ENCODE results near the gene PCSK2.

The PCSK2 gene

DNA sequence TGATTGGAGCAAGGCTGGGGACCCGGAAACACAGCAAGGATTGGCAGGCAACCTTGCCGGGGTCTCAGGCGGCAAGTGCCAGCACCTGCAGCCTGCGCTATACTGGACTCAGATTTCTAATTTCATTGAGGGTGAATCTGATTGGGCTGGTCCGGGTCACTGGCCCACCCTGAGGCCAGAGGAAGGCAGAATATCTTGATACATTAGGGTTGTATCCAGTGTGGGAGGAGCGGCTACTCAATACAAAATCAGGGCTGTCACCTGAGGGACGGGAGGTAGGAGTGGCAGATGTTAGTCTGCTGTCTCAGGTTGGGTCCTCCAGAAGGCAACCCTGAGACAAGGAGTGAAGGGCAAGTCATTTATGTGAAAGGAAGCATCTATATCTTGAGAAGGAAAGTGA, 263.7 kb downstream of the PCSK2 start:
- no peak for DNase-seq

DNA sequence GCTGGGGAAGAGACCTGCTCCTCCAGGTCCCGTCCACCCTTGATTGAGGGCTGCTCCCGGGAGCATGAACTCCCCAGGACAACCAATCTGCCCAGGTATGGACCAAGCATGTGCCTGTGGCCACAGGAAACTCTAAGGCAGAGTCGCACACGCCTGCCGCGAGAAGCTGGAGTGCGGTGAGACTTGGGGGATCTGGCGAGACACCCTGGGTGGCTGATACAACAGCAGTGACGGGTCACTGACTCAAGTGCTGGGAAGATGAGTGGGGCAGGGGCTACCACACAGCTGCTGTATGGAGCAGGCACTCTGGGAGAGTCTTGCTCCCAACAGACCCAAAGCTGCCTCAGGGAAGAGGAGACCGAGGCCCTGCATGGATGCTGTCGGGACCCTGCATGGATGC, 264.2 kb downstream of the PCSK2 start:
- DNase-seq, result no peak

DNA sequence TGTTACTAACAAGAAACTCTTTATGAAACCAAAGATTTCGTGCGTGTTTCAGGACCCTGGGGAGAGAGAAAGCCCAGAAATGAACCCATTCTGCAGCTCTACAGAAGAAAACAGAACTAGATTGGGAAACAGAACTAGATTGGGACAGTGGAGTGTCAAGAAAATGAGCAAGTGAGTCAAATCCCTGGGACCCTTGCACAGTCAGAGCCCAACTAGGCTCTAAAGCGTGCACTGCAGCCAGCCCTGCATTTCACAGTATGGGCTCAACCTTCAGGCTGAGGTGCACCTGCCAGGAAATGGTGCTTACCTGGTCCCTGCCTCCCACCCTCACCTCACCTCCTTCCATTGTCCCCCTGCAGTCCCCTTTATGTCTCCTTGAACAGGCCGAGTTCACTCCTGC, 264.6 kb downstream of the PCSK2 start:
- no peak for DNase-seq

DNA sequence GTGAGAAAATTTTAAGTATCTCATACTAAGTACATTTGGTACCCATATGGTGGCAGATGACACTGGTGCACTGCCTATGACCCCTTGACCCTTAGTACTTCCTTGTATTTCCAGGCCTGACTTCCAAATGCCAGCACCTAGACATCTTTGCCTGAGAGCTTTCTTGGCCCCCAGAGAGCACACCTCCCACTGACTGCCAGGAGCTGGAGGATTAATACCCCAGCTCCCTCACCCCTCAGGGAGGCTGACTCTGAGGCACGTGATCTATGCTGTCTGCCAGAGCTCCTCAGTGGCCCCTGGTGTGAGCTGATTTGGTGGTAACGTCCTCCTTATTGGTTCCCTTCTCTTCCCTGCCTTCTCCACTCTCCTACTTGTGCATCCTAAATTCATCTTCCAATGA, 266.3 kb downstream of the PCSK2 start:
- no peak for DNase-seq

DNA sequence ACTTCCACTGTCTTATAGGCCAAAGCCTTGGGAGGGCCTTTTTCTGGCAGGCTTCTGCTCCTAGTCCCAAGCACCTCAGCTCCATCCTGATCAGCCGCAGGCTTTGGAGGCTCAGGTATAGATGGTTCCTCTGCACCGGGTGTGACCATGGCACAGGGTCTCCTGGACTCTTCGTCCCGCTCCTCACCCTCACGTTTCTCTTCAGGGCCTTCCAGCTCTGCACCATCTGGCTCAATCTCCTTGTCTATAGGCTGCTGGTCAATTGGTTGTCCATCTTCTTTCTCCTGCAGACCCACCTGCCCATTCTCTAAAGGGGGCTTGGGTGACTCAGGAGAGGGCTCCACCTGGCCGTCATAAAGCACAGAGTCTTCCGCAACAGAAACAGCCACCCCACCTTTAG, 267.4 kb downstream of the PCSK2 start:
- no peak for DNase-seq

DNA sequence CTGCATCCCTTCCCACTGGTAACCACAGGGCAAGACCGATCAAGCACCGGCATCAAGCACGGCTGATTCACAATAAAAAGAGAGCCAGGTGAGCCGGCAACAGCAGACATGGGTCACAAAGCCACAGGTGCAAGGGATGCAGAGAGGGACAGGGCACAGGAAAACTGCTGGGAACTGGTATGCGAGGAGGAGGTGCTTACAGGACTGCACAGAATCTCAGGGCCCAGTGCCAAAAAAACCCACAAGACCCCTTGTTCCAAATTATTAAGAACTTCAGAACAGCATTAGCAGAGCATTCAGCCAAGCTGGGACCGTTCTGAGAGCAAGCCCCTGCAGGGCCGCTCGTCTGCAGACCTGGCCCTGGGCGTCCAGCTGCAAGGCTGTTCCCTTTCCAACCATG, 269.0 kb downstream of the PCSK2 start:
- DNase-seq, result no peak

DNA sequence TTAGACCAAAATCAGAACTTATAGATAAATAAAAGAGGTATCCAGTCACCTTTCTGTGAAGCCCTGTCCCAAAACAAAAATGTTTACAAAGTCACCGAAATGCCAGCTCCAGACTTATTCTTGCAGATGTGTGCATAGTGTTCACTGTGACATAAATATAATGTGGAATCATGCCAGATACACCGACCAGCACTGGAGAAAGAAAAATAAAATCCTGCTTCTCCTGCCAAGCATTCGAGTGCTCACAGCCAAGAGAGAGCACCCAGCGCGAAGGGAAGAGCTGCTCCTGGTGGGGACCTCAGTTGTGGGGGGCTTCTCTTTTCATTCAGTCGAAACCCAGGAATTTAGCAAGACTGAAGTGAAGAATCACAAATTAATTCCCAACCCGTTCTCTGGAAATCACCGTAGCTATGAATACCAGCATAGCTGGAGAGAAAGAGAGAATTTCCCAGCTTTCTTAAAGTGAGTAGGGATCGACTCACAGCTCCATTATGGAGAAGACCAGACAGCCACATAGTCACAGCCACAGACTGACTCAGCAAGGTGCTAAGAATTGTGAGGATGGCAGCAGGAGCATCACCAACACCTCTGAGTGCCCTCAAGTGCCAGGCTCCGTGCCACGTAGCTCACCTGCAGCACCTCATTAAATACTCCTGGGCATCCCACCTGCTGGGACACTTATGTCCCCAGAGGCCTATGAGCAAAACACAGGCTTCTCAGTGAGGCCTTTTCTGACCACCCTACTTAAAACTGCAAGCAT, 271.2 kb downstream of the PCSK2 start:
- no peak for DNase-seq

DNA sequence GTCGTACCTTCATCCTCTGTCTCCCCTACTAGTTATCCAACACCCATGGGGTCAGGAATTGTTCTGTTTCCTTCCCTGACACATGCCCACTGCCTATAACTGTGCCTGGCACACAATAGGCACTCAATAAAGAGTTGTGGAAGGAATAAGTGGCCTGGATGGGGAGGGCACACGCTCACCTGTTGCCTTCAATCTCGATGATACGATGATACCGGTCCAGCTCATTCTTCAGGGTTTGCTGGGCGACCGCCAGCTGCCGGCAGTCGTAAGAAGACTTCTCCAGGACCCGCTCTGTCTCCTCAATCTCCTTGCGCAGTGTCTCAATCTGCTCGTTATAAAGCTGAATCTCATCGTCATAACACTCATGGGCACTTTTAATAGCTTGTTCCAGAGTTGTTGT, 271.8 kb downstream of the PCSK2 start:
- no peak for DNase-seq

DNA sequence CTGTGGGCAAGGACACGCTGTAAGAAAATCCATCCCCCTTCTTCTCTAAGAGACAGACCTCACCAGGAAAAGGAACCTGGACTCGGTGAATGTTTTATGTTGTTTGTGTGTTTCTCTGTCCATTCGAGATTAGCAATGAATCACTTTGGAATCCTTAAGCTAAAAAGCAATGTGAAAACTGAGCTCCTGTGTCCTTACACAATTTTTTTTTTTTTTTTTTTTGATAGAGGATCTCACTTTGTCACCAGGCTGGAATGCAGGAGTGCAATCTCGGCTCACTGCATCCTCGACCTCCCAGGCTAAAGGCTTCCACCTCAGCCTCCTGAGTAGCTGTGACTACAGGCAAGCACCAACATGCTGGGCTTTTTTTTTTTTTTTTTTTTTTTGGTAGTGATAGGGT, 272.2 kb downstream of the PCSK2 start:
- DNase-seq, result no peak

DNA sequence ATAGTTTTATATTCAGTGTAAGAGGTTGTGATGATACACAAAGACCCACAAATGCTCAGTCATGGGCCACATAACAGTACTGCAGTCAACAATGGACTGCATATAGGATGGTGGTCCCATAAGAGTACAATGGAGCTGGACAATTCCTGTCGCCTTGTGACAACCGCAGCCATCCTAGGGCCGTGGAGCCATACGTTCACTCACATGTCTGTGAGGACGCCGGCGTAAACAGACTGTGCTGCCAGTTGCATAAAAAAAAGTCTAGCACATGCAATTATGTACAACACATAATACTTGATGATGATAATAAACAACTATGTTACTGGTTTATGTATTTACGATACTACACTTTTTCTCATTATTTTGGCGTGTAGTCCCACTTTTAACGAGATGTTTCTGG, 273.4 kb downstream of the PCSK2 start:
- no peak for DNase-seq

DNA sequence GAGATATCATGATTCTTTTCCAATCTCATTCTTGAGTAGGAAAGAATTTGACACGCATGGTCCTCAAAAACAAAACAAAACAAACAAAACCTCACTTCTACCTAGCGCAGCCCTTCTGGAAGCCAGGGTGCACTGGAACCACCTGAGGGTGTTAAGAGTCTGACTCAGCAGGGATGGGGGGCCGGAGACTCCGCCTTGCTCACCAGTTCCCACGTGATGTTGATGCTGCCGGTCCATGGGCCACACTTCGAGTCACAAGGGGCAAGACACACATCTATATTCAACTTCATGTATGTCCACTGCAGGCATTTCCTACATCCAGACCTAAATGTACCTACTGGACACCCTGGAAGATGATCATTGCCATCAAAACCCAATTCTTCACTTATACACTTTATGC, 274.0 kb downstream of the PCSK2 start:
- no peak for DNase-seq

DNA sequence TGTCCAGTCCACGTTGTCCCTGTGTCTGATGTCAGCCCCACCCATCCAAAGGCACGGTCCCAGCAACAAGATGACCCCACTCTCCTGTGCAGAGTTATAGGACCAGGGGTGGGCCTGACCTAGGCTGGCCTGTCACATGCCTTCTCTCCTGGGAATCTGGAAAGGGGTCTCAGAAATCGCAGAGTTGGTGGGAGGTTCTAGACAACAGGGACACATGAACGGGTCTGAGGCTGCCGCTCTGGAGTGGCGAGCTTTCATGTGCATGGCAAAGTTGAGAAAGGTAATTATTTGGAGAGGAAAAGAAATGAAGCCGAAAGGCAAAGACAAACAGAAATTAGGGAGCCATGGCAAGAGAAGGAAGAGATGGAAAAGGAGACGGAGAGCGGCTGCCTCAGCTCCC, 274.9 kb downstream of the PCSK2 start:
- no peak for DNase-seq

DNA sequence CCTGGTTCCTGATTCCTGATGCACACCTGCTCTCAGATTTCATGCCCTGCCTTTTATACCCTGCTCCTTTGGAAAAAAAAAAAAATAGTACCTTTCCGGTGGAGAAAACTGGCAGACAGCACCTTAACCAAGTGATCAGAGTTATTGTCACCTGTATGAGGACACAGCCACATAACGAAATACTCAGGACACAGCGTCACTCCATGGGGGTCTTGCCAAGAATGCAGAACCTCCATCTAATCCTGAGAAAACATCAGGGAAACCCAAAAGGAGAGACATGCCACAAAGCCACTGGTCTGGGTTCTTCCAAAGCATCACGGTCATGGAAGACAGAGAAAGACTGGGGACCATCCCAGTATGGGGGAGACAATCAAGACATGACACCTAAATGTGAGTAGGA, 275.3 kb downstream of the PCSK2 start:
- no peak for DNase-seq

DNA sequence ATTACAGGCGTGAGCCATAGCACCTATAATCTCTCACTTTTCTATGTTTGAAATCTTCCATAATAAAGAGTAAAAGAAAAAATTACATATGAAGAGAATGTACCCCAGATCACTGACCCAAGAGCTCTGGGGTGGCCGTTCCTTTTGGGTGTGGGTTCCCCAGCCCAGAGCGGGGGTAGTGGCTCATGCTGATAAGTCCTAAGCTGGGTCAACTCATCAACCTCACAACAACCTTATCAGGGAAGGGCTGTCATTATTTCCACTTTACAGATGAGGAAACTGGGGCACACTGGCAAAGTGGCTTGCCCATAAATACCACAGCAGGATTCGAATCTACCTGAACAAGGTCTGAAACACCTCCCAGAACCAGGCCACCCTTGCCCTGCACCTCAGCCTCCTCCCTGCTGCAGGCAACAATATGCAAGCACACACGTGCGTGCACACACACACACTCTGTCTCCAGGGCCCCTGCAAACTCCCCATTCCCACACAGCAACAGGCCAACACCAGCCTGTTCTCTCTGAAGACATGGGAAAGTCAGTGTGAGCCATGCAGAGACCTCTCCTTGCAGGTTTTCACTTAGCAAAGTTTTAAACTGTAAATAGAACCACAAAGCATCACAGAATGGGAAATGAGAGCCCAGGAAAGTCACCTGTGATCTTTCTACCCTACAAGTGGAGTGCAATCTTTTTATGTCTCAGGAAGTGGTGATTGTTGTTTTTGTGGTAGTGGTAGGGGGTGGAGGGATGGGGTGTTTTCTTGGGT, 276.6 kb downstream of the PCSK2 start:
- DNase-seq, result no peak

DNA sequence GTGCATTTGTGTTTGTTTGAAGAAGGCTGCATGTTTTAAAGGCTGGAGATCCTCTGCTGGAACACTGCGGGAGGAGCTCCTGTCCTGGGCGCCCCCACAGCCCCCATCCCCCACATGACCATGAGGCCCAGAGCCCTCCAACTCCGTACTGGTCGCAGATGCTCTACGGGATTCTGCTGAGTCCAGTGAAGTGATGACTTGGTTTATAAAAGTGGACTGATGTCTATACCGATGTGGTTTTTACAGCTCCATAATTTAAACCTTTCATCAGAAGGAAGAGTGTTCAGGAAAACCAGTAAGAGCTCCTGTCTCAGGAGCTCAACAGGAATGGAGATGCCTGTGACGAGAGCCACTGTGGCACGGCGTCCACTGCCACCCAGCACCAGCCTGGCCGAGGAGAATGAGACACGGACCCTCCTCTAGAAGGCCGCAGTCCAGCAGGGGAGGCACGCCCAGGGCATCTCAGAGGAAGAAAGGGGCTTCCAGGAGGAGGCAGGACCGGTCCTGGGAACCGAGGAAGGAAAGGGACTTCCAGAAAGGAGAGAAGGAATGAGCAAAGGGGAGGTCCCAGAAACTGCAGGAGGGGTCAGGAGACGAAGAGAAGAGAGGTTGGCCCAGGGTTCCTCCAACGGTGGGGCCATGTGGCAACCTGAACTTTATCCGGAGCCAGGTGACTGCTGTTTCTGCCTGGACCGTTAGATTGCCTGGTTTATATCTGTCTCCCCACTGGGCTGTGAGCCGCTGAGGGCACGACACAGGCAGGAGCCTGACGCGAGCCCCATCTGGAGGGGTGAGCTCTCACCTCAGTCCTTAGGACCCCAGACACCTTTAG, 277.4 kb downstream of the PCSK2 start:
- DNase-seq, result no peak

DNA sequence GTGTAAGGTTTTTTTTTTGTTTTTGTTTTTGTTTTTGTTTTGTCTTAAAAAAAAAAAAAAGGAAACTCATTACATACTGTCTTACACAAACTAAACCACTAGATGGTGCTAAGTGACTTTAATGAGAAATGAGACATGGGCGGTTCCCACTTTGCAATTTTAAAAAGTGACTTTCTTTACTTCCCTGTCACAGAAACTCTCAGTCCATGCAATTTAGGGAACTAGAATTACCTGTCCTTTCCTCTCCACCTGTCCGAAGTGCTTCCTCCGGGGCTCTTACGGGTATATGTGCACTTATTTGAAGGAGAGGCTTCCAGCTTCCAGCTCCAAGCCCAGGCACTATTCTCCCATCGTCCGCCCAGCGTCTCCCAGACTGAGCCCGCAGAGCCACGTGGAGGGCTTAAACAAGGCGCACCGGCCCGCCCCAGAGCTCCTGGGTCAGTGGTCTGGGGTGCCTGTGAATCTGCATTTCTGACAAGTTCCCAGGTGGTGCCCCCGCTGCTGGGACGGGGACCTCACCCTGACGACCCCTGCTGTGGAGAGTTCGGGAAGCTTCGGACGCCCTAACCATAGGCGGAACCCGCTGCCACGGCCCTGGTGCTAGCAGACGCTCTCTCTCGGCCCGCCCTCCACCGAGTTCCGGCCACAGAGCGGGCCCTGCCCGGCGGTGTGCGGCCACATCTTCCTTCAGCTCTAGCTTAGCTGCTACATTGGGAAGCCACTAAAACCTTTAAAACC, 278.2 kb downstream of the PCSK2 start:
- peak; percentile 70 for DNase-seq

DNA sequence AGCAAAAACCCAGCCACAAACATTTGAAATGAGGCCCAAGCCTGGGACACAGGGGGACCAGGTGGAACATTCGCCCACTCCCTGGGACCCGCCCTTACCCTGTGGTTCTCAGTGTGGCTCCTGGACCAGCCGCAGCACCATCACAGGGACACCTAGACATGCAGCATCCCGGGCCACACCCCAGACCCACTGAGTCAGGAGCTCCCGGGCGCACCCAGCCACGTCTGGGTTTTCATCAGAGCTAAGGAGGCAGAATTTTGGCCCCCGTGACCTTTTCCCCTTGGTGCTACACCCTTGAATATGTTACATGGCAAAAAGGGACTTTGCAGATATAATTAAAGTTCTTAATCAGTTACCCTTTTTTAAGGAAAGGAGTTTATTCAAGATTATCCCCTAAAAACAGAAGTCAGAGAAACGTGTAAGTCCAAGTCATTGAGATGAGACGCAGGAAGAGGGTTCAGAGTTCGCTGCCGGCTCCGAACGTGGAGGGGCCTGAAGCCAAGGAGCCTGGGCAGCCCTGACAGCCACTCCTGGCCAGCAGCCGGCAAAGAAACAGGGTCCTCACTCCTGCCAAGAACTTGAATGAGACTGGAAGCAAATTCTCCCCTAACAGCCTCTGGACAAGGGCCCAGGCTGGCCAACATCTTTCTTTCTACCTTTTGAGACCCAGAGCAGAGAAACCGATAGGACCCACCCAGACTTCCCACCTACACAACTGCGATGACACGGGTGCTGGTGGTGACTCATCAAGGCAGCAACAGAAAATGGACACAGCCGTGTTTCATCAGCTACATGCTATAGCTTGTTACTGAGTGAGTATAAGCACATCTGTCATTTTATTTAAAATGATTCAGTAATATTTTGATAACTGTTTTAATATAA, 279.0 kb downstream of the PCSK2 start:
- peak; percentile 45 for DNase-seq

DNA sequence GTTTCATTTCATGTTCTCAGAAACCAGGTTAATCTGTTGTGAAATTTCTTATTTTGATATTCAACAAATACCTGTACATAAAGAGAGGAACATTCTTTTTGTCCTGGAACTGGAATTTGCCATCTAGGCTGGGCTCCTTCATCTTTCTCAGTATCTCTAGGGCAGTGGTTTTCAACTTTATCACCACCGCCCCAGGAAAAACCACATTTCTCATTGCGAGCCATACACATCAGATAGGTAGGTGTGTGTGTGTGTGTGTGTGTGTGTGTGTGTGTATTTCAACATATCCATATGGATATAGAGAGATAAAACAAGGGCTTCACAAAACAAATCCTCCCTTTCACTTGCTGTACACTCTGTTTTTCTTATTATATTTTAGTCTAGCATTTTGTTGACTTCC, 280.2 kb downstream of the PCSK2 start:
- peak; percentile 33 for DNase-seq

DNA sequence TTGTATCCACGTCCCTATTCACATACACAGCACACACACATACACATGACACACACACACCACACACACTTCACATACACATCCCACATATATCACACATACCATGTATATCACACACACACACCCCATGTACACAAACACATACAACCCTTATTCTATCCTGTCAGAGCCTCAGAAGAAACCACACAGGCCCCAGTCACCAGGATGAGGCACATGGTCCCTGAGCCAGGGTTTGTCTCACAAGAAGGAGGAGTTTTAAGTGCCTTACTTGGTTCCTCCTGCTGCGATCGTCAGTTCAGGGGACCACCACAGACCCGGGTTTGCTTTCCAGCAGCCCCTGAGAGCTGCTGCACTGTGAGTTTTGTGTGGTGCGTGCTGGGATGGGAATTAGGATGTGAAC, 280.7 kb downstream of the PCSK2 start:
- no peak for DNase-seq

DNA sequence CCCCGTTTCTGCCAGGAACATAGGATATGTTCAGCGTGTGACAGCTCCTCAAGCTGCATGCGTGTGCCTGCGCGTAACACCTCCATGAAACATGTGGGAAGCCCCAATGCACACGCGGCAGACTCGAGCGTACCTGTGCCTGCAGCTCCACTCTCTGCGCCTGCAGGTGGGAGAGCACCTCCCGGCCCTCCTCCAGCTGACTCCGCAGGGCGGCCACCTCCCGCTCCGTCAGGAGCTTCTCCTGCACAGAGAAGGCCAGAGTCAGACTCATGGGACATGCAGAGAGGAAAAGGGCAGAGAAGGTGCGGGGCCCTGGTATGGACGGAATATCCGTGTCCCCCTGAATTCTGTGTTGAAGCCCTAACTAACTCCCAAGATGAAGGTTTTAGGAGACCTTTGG, 281.9 kb downstream of the PCSK2 start:
- DNase-seq, result no peak

DNA sequence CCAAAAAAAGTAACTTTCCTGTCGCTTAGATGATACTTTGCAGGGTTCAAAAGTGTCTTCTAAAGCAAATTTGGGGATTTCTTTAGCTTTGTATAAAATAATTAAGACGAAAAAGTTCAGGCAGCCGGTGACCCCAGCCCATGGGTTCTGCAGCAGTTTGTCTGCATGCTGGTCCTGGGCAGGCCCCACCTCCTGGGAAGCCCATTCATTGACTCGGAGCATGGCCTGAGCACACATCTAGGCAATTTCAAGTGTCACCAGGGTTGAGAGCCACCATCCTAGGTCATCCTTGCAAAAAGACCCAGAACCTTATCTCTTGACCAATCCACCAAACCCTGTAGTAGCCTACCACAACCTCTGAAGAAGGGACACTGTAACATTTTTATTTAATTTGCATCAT, 283.7 kb downstream of the PCSK2 start:
- no peak for DNase-seq

DNA sequence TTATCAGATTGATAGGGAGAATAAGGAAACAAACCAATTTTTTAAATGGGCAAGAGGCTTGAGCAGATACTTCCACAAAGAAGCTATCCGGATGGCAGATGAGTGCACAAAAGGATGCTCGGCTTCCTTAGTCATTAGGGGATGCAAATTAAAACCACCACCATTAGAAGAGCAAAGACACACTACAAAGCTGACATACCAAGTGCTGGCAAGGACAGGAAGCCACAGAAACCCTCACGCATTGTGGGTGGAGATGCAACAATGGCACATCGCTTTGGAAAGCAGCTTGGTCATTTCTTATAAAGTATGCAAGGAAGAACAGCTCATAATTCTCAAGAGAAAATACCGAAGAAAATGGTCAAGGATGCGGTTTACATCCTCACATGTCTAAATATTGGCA, 284.6 kb downstream of the PCSK2 start:
- DNase-seq, result peak; percentile 37
